Esophagus squamous epithelium (tissue), 5 donors: Measurements from ENCODE around the gene KLF3. TPM values are rescaled to one million over a fixed set of nuclear protein-coding genes. Genes with fewer than 3 reads are reported as not detected.
A peak's percentile ranks its signal among the peaks of the same experiment; 100 is the strongest.
"Not testable (repeated sequence)": the region's sequence is repeated elsewhere in the genome, so short reads cannot be mapped to it uniquely, and the experiment has no call there.

Source experiments
- DNase-seq: peaks from one replicate; lab custom pipeline; 2025; lab: John Stamatoyannopoulos, UW
- H3K27ac ChIP-seq, 4 donors: fragments of 200-600 bp; sonication (generic); one replicate each; pipeline ENCODE4 v1.5.1; 2016 to 2019; ENCODE audit warnings: mild to moderate bottlenecking in 1 of 4
- H3K27me3 ChIP-seq, 4 donors: fragments of 200-600 bp; sonication (generic); 1 replicate in 3 of 4; 2 replicates in 1 of 4; pipeline versions ENCODE4 v1.5.1 to v1.6.0; 2017 to 2021; ENCODE audit warnings: antibody characterized with exemption in 1 of 4
- H3K36me3 ChIP-seq, 3 donors: fragments of 200-600 bp; sonication (generic); one replicate each; pipeline ENCODE4 v1.5.1; 2016 to 2019
- H3K4me1 ChIP-seq, 3 donors: fragments of 200-600 bp; sonication (generic); one replicate each; pipeline ENCODE4 v1.5.1; 2017 to 2019
- H3K4me3 ChIP-seq, 4 donors: fragments of 200-600 bp; sonication (generic); 1 replicate in 3 of 4; 2 replicates in 1 of 4; pipeline ENCODE4 v1.5.1; 2016 to 2019; ENCODE audit warnings: mild to moderate bottlenecking in 2 of 4, moderate library complexity in 1 of 4
- H3K9me3 ChIP-seq, 3 donors: fragments of 200-600 bp; sonication (generic); one replicate each; pipeline ENCODE4 v1.5.1; 2016 to 2019
- POLR2A ChIP-seq, 4 donors: fragments of 450-650 bp; IDR thresholded peaks; one replicate each; pipeline ENCODE4 v1.6.1; 2017; ENCODE audit warnings: antibody characterized with exemption in 4 of 4, mild to moderate bottlenecking in 4 of 4, moderate library complexity in 3 of 4
- WGBS, 2 donors: methylation state at CpG; one replicate each; pipeline ENCODE4 v1.1.5; 2018; 5-methylcytosine and 5-hydroxymethylcytosine counted together
- intact Hi-C: fragments of 100-400 bp; cut with DNase I; formaldehyde crosslinking; loops from one replicate; pipeline ENCODE4 v1.15.0; 2022
- total RNA-seq, 4 donors: library from RNA; depleted of rRNA; stranded (reverse); fragments of >200 nt; gene quantifications; one replicate each; pipeline ENCODE4 v1.1.0, GENCODE V29; 2016
- TF ChIP-seq, protein P1 (sequence below), 6 experiments: fragments of 450-650 bp in 4 of 6; fragments of 200-600 bp in 2 of 6; sonication (generic) in 2 of 6; IDR thresholded peaks; one replicate each; pipeline ENCODE4 v1.5.1; 2016 to 2019; ENCODE audit warnings: antibody characterized with exemption in 6 of 6, mild to moderate bottlenecking in 4 of 6, moderate library complexity in 4 of 6
- donor health status: DM: yes; HTN: yes; CAD: no.

The KLF3 gene
- total RNA-seq, 4 donors from 2014 or later: 44.2 to 91.4 (median 82.7) TPM

DNA sequence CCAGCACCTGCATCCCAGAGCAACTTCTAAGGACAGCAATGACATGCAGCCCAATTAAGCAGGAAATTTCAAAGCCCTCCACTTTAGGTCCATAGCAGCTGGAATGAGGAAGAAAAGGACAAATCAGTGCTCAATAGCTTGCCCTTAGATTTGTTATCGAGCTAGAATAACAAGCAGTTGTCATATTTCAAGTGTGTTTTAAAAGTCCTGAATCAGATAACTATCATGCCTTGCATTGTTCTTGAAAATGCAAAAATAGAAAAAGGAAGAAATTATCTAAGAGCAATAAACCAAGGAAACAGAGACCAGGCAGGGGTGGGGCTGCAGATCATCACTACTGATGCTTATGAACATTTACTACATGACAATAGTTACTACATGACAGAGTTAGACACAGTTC is 43.9 kb upstream of the KLF3 start:
- Histone ChIP-seq H3K36me3 (no peaks in the 10 kb centered on the region), H3K4me1 (peaks cover 0 to 29% (median 10%) of the 10 kb centered on the region in 3 donors), H3K9me3 (no peaks in the 10 kb centered on the region), H3K27ac (peak overlapping the region in 2 of 4 donors; percentile 61 to 83), H3K4me3 (no peak overlapping the region), H3K27me3 (no peaks in the 10 kb centered on the region)
- no peak for TF ChIP-seq POLR2A (IDR thresholded peaks at IDR 0.05)
- TF ChIP-seq, protein P1, sequence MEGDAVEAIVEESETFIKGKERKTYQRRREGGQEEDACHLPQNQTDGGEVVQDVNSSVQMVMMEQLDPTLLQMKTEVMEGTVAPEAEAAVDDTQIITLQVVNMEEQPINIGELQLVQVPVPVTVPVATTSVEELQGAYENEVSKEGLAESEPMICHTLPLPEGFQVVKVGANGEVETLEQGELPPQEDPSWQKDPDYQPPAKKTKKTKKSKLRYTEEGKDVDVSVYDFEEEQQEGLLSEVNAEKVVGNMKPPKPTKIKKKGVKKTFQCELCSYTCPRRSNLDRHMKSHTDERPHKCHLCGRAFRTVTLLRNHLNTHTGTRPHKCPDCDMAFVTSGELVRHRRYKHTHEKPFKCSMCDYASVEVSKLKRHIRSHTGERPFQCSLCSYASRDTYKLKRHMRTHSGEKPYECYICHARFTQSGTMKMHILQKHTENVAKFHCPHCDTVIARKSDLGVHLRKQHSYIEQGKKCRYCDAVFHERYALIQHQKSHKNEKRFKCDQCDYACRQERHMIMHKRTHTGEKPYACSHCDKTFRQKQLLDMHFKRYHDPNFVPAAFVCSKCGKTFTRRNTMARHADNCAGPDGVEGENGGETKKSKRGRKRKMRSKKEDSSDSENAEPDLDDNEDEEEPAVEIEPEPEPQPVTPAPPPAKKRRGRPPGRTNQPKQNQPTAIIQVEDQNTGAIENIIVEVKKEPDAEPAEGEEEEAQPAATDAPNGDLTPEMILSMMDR (IDR thresholded peaks at IDR 0.05): no peak
- DNase-seq: no peak
- intact Hi-C loops: no loop called here
- 71 to 88% methylated on average over 1 of the region's 1 CpG for WGBS, 2 donors

DNA sequence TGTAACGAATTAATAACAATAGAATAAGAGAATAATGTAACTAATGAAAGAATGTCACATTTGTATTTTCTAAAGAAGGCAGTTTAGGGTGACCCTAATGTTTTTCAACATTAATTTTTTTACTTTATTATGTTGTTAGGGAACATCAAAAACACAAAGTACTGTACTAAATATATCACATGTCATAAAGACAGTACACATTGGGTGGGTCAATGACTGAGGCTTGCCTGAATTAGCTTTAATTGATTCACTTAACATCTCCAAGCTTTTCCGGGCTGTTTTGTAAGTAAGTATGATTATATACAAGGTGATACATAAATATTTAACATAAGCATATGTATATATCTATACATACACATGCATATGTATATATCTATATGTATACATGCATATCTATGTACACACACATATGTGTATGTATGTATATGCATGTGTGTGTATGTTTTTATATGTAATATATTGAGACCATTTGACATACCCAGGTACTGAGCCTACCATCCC is 43.4 kb upstream of the KLF3 start:
- Histone ChIP-seq H3K4me1 (peaks cover 0 to 31% (median 10%) of the 10 kb centered on the region in 3 donors), H3K9me3 (no peaks in the 10 kb centered on the region), H3K4me3 (no peak overlapping the region), H3K27me3 (no peaks in the 10 kb centered on the region), H3K27ac (peak overlapping the region; percentile 61 to 83 (median 72)), H3K36me3 (no peaks in the 10 kb centered on the region)
- no peak for DNase-seq
- TF ChIP-seq POLR2A (IDR thresholded peaks at IDR 0.05): no peak
- TF ChIP-seq, protein P1 (IDR thresholded peaks at IDR 0.05): no peak
- 69 to 81% methylated on average over 2 of the region's 2 CpGs for WGBS, 2 donors
- intact Hi-C loops: no loop called here

GRCh38 chr4:38621028-38621684 is 42.8 kb upstream of the KLF3 start:
- no peak for DNase-seq

DNA sequence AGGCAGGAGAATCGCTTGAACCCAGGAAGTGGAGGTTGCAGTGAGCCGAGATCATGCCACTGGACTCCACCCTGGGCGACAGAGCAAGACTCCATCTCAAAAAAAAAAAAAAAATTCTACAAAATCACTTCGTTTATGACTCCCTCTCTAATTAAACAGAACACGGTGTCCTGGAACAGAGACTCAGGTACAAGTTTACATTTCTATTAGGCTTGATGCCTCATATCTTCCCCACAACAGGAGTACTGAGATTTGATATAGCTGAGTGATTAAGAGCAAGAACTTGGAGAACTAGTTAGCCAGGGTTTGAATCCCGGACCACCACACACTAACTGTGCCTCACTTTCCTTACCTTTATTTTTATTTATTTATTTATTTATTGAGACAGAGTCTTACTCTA is 42.2 kb upstream of the KLF3 start:
- Histone ChIP-seq H3K36me3 (no peaks in the 10 kb centered on the region), H3K4me1 (peaks cover 0 to 34% (median 10%) of the 10 kb centered on the region in 3 donors), H3K9me3 (no peaks in the 10 kb centered on the region), H3K27me3 (no peaks in the 10 kb centered on the region), H3K4me3 (no peak overlapping the region), H3K27ac (peak overlapping the region; percentile 74 to 83 (median 78))
- WGBS, 2 donors: 84 to 92% methylated on average over 4 to 6 of the region's 6 CpGs
- intact Hi-C loops: no loop called here
- no peak for TF ChIP-seq POLR2A (IDR thresholded peaks at IDR 0.05)
- TF ChIP-seq, protein P1 (IDR thresholded peaks at IDR 0.05): no peak
- DNase-seq: no peak

More at GRCh38 chr4:38621028-38621684, 42.8 kb upstream of the KLF3 start:
- no peak for TF ChIP-seq POLR2A (IDR thresholded peaks at IDR 0.05)
- TF ChIP-seq, protein P1 (IDR thresholded peaks at IDR 0.05): no peak
- Histone ChIP-seq H3K4me3 (no peak overlapping the region), H3K27ac (peak overlapping the region; percentile 74 to 83 (median 78)), H3K27me3 (no peaks in the 10 kb centered on the region), H3K9me3 (no peaks in the 10 kb centered on the region), H3K4me1 (peaks cover 0 to 34% (median 10%) of the 10 kb centered on the region in 3 donors), H3K36me3 (no peaks in the 10 kb centered on the region)
- WGBS, 2 donors: 31 to 63% methylated on average over 8 to 9 of the region's 9 CpGs
- intact Hi-C loops: no loop called here

DNA sequence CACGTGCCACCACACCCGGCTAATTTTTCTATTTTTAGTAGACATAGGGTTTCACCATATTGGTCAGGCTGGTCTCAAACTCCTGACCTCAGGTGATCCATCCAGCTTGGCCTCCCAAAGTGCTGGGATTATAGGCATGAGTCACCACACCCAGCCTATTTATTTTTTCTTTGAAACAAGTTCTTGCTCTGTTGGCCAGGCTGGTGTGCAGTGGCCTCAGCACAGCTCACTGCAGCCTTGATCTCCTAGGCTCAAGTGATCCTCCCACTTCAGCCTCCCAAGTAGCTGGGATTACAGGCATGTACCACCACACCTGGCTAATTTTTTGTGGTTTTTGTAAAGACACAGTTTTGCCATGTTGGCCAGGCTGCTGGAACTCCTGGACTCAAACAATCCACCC is 41.7 kb upstream of the KLF3 start:
- intact Hi-C loops: not testable (repeated sequence)
- H3K27ac ChIP-seq: peak overlapping the region in 2 of 4 donors; percentile 36 to 83
- WGBS, 2 donors: 54 to 71% methylated on average over 2 of the region's 2 CpGs

More for the DNA sequence above, 41.7 kb upstream of the KLF3 start:
- not testable (repeated sequence) for H3K36me3 ChIP-seq, H3K27me3 ChIP-seq, H3K4me3 ChIP-seq, DNase-seq, H3K9me3 ChIP-seq
- H3K4me1 ChIP-seq: peaks cover 0 to 34% (median 10%) of the 10 kb centered on the region in 3 donors
